Measurements from ENCODE around the gene EML3.
"Not testable (repeated sequence)": the region's sequence is repeated elsewhere in the genome, so short reads cannot be mapped to it uniquely, and the experiment has no call there.

EML3 gene

GRCh38 chr11:62612366-62613290, at the start of gene EML3, which contains the start of gene ROM1:
TSS of gene EML3 (minus strand) at chr11:62612775. CDS start at chr11:62612457, 318 bp downstream.
TSS of gene ROM1 (plus strand) at chr11:62613257. CDS start at chr11:62613282, 25 bp downstream.
- peak; percentile 93 for DNase-seq (ENCODE audit: low spot score)

GRCh38 chr11:62656796-62657429, 44.3 kb upstream of the EML3 start:
- no peak for DNase-seq (ENCODE audit: low spot score)

GRCh38 chr11:62654297-62654696, 41.7 kb upstream of the EML3 start:
- no peak for DNase-seq (ENCODE audit: low spot score)

GRCh38 chr11:62652161-62653006, 39.8 kb upstream of the EML3 start:
- DNase-seq (ENCODE audit: low spot score) = no peak

GRCh38 chr11:62650283-62650682, 37.7 kb upstream of the EML3 start:
- not testable (repeated sequence) for DNase-seq (ENCODE audit: low spot score)

GRCh38 chr11:62649486-62649885, 36.9 kb upstream of the EML3 start:
- no peak for DNase-seq (ENCODE audit: low spot score)

- no peak for DNase-seq (ENCODE audit: low spot score)
Measured at GRCh38 chr11:62648967-62649364, 36.4 kb upstream of the EML3 start.

GRCh38 chr11:62648185-62648966, 35.8 kb upstream of the EML3 start:
- DNase-seq (ENCODE audit: low spot score) = no peak

- DNase-seq (ENCODE audit: low spot score) = no peak
Measured at GRCh38 chr11:62647609-62648005, 35.0 kb upstream of the EML3 start.

- DNase-seq (ENCODE audit: low spot score) = no peak
Measured at GRCh38 chr11:62646825-62647608, 34.4 kb upstream of the EML3 start.

GRCh38 chr11:62645946-62646824, 33.6 kb upstream of the EML3 start, which contains the start of gene GANAB:
TSS of gene GANAB (minus strand) at chr11:62646613. CDS start at chr11:62646599, 14 bp downstream.
- peak; percentile 99 for DNase-seq (ENCODE audit: low spot score)

- no peak for DNase-seq (ENCODE audit: low spot score)
Measured at GRCh38 chr11:62645671-62645945, 33.0 kb upstream of the EML3 start.

- no peak for DNase-seq (ENCODE audit: low spot score)
Measured at GRCh38 chr11:62644220-62644619, 31.6 kb upstream of the EML3 start.

GRCh38 chr11:62632492-62632891, 19.9 kb upstream of the EML3 start:
- no peak for DNase-seq (ENCODE audit: low spot score)

GRCh38 chr11:62627713-62628112, 15.1 kb upstream of the EML3 start:
- DNase-seq (ENCODE audit: low spot score) = no peak

- DNase-seq (ENCODE audit: low spot score) = no peak
Measured at GRCh38 chr11:62622476-62623089, 10.0 kb upstream of the EML3 start.

GRCh38 chr11:62621567-62622470, 9.2 kb upstream of the EML3 start, which contains the start of gene B3GAT3:
TSS of gene B3GAT3 (minus strand) at chr11:62621986. CDS start at chr11:62621947, 39 bp downstream.
- peak; percentile 98 for DNase-seq (ENCODE audit: low spot score)

GRCh38 chr11:62621027-62621566, 8.5 kb upstream of the EML3 start:
- no peak for DNase-seq (ENCODE audit: low spot score)

Data from left forelimb (tissue), 1 donor.